Vagina (tissue), 2 donors: ENCODE measurements around the gene TMEM190.

Source experiments
- POLR2A ChIP-seq, 2 donors: fragments of 450-650 bp; IDR thresholded peaks; one replicate each; pipeline ENCODE4 v1.6.1; 2017; ENCODE audit warnings: antibody characterized with exemption in 2 of 2, mild to moderate bottlenecking in 2 of 2, moderate library complexity in 2 of 2
- TF ChIP-seq, protein P1 (sequence below), 3 experiments: fragments of 450-650 bp in 2 of 3; fragments of 200-600 bp in 1 of 3; sonication (generic) in 1 of 3; IDR thresholded peaks; one replicate each; pipeline ENCODE4 v1.5.1; 2017 to 2019; ENCODE audit warnings: antibody characterized with exemption in 3 of 3, mild to moderate bottlenecking in 2 of 3, moderate library complexity in 2 of 3

DNA sequence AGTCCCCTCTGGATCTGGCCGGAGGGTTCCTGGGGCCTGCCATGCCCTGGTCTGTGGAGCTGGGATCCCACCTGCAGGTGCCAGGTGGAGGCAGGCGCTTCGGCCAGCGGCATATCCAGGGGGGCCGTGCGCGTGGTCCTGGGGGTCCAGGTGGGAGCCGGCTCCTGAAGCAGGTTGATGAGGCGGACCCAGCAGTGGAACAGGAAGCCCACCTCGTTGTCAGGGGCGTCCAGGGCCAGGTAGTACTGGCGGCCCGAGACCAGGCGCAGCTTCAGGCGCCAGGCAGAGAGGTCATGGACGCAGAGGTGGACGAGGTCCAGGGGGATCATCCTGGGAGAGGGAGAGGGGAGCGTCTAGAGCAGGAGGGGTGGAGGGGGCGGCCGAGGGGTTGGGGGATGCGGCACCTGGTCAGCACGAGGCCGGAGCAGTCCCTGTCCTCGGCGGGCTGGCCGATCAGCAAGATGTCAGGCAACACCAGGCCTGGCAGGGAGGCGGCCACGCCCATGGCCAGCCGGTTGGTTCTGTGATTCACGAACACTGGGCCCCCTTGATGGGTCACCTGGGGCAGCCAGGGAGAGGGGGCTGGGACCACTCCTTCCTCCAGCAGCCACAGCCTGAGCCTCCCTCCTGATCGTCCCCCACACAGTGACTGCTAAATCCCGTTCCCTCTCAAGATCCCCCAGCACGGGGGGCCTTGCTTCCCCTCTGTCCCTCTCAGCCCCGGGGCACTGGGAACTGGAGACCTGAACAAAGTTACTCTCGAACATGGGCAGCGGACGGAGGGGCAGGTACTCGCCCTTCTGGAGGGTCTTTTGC, 14.2 kb upstream of the TMEM190 start:
- TF ChIP-seq POLR2A (IDR thresholded peaks at IDR 0.05) = no peak
- TF ChIP-seq, protein P1, sequence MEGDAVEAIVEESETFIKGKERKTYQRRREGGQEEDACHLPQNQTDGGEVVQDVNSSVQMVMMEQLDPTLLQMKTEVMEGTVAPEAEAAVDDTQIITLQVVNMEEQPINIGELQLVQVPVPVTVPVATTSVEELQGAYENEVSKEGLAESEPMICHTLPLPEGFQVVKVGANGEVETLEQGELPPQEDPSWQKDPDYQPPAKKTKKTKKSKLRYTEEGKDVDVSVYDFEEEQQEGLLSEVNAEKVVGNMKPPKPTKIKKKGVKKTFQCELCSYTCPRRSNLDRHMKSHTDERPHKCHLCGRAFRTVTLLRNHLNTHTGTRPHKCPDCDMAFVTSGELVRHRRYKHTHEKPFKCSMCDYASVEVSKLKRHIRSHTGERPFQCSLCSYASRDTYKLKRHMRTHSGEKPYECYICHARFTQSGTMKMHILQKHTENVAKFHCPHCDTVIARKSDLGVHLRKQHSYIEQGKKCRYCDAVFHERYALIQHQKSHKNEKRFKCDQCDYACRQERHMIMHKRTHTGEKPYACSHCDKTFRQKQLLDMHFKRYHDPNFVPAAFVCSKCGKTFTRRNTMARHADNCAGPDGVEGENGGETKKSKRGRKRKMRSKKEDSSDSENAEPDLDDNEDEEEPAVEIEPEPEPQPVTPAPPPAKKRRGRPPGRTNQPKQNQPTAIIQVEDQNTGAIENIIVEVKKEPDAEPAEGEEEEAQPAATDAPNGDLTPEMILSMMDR (IDR thresholded peaks at IDR 0.05) = no peak
